ENCODE measurements around the gene CD72.

CD72 gene

GRCh38 chr9:35619800-35620158 lies 1.6 kb upstream of the CD72 start:
- TF ChIP-seq MYC (IDR thresholded peaks at IDR 0.05; ENCODE audit: low read depth, low read length), result 0 out of 2 replicates have a peak, but pooled peaks have one; percentile 1
- TF ChIP-seq, protein P1, sequence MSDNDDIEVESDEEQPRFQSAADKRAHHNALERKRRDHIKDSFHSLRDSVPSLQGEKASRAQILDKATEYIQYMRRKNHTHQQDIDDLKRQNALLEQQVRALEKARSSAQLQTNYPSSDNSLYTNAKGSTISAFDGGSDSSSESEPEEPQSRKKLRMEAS (IDR thresholded peaks at IDR 0.05; ENCODE audit: low read depth, low read length), result no peak
- peak; percentile 97 for DNase-seq (ENCODE audit: low read depth)
- H3K4me3 ChIP-seq (ENCODE audit: low read depth, low read length), result peak overlapping the region; percentile 29

DNA sequence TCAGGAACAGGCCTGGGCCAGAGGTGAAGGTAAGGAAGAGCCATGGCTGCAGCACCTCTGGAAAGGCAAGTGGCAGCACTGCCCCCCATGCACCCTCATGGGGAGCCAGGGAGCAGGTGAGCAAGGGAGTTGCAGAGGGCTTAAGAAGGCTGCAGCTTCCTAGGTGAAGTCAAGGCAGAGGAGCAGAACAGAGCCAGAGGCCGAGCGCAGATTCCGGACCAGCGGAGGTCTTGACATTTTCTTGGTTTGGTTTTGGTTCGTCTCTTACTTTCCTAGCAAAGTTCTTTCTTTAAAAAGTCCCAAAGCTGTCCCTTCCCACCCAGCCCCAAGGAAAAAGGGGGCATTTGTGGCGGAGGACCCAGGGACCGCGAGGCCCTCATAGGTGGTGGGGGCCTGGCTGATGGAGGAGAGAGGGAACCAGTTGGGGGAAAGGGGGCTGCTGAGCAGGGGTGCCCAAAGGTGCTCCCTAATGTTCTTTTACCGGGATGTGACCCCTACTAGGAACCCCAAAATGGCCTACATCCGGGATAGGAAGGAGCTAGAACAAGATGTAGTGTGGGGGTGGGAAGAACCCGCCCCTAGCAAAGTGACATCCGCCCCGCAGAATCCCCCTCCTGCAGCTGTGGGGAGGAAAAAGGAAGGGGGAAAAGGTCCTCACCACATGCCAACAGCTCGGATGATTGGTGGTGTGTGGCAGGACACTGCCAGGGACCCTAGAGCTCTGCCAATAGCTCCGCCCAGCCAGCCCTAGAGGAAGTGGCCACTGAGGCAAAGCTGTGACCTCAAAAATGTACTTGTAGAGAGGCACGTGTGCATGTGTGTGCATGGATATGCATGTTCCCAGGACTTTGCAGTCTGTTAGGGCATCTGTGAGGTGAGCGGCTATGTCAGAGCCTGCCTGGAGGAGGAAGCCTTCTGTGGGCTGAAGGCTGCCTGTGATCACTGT lies 914 bp upstream of the CD72 start:
- H3K4me3 ChIP-seq (ENCODE audit: low read depth, low read length), result peak overlapping the region; percentile 29
- peak; percentile 96 for DNase-seq (ENCODE audit: low read depth)

DNA sequence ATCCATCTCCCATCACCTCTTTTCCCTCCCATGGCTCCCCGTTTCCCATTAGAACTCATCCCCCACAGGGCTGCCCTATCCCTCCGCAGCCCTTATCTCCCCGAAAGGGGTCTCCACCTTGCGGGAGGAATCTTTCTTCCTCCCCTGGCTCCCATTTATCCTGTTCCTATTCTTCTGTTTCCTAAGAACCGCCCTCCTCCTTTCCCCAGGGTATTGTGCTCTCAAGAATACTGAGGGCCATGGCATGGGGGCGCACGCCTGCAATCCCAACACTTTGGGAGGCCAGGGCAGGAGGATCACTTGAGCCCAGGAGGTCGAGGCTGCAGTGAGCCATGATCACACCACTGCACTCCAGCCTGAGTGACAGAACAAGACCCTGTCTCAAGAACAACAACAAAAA lies 665 bp downstream of the CD72 start:
- TF ChIP-seq CTCF (IDR thresholded peaks at IDR 0.05; ENCODE audit: low read depth, low read length) (no peak), POLR2A (IDR thresholded peaks at IDR 0.05; ENCODE audit: extremely low read depth, insufficient read length) (no peak), MYC (IDR thresholded peaks at IDR 0.05; ENCODE audit: low read depth, low read length) (no peak)
- TF ChIP-seq, protein P1 (IDR thresholded peaks at IDR 0.05; ENCODE audit: low read depth, low read length), result no peak
- no peak overlapping the region for H3K4me3 ChIP-seq (ENCODE audit: low read depth, low read length)
- no peak for DNase-seq (ENCODE audit: low read depth)

More for the DNA sequence above, 914 bp upstream of the CD72 start:
- TF ChIP-seq CTCF (IDR thresholded peaks at IDR 0.05; ENCODE audit: low read depth, low read length) (no peak), MYC (IDR thresholded peaks at IDR 0.05; ENCODE audit: low read depth, low read length) (peak; percentile 80)
- TF ChIP-seq, protein P1 (IDR thresholded peaks at IDR 0.05; ENCODE audit: low read depth, low read length), result peak; percentile 94

- no peak for DNase-seq (ENCODE audit: low read depth)
- TF ChIP-seq, protein P1 (IDR thresholded peaks at IDR 0.05; ENCODE audit: low read depth, low read length), result no peak
- no peak for TF ChIP-seq MYC (IDR thresholded peaks at IDR 0.05; ENCODE audit: low read depth, low read length)
- TF ChIP-seq CTCF (IDR thresholded peaks at IDR 0.05; ENCODE audit: low read depth, low read length), result no peak
- no peak for TF ChIP-seq POLR2A (IDR thresholded peaks at IDR 0.05; ENCODE audit: extremely low read depth, insufficient read length)
- H3K4me3 ChIP-seq (ENCODE audit: low read depth, low read length), result no peak overlapping the region
These were observed 1.3 kb downstream of the CD72 start for GRCh38 chr9:35616681-35617459.

- no peak for TF ChIP-seq CTCF (IDR thresholded peaks at IDR 0.05; ENCODE audit: low read depth, low read length)
- TF ChIP-seq, protein P1 (IDR thresholded peaks at IDR 0.05; ENCODE audit: low read depth, low read length), result no peak
- H3K4me3 ChIP-seq (ENCODE audit: low read depth, low read length), result no peak overlapping the region
- no peak for DNase-seq (ENCODE audit: low read depth)
These were observed 2.1 kb downstream of the CD72 start for GRCh38 chr9:35615981-35616680.

Data from NB4 (cell line).